Fibroblast of skin of right quadriceps (primary cell): Measurements from ENCODE around the gene CSK.
A peak's percentile ranks its signal among the peaks of the same experiment; 100 is the strongest.
"Not testable (repeated sequence)": the region's sequence is repeated elsewhere in the genome, so short reads cannot be mapped to it uniquely, and the experiment has no call there.

Experiments
- DNase-seq: peaks from one replicate; pipeline ENCODE4 v3.0.0-alpha.2; 2013

The CSK gene

GRCh38 chr15:74781431-74782258 lies at the start of gene CSK:
TSS of gene CSK (plus strand) at chr15:74782080. CDS start at chr15:74798298, 16,218 bp downstream.
- peak; percentile 70 for DNase-seq

GRCh38 chr15:74732846-74733245 lies 49.0 kb upstream of the CSK start:
- no peak for DNase-seq

GRCh38 chr15:74733269-74733668 lies 48.6 kb upstream of the CSK start:
- DNase-seq = no peak

- DNase-seq = no peak
Measured at GRCh38 chr15:74735305-74735704, 46.6 kb upstream of the CSK start.

- DNase-seq = not testable (repeated sequence)
Measured at GRCh38 chr15:74738239-74738638, 43.6 kb upstream of the CSK start.

GRCh38 chr15:74742422-74742821 lies 39.5 kb upstream of the CSK start:
- DNase-seq = no peak

- no peak for DNase-seq
Measured at GRCh38 chr15:74746389-74746788, 35.5 kb upstream of the CSK start.

- no peak for DNase-seq
Measured at GRCh38 chr15:74748322-74748946, 33.4 kb upstream of the CSK start, which contains the start of gene CYP1A2. TSS of gene CYP1A2 (plus strand) at chr15:74748845. CDS start at chr15:74749739, 894 bp downstream.

GRCh38 chr15:74749832-74750231 lies 32.0 kb upstream of the CSK start:
- no peak for DNase-seq

- DNase-seq = no peak
Measured at GRCh38 chr15:74750751-74751150, 31.1 kb upstream of the CSK start.

GRCh38 chr15:74752011-74752410 lies 29.9 kb upstream of the CSK start:
- DNase-seq = no peak

GRCh38 chr15:74752531-74752930 lies 29.3 kb upstream of the CSK start:
- DNase-seq = peak; percentile 51

- no peak for DNase-seq
Measured at GRCh38 chr15:74754593-74755215, 27.2 kb upstream of the CSK start.

- DNase-seq = no peak
Measured at GRCh38 chr15:74758736-74759135, 23.1 kb upstream of the CSK start.

- DNase-seq = no peak
Measured at GRCh38 chr15:74762791-74763150, 19.1 kb upstream of the CSK start.

- DNase-seq = no peak
Measured at GRCh38 chr15:74763416-74763815, 18.5 kb upstream of the CSK start.

GRCh38 chr15:74767167-74768098 lies 14.4 kb upstream of the CSK start:
- DNase-seq = no peak

- no peak for DNase-seq
Measured at GRCh38 chr15:74768099-74768770, 13.6 kb upstream of the CSK start.

- DNase-seq = peak; percentile 45
Measured at GRCh38 chr15:74768771-74769342, 13.0 kb upstream of the CSK start.

- no peak for DNase-seq
Measured at GRCh38 chr15:74769463-74770025, 12.3 kb upstream of the CSK start.

- DNase-seq = no peak
Measured at GRCh38 chr15:74770211-74770903, 11.5 kb upstream of the CSK start.
